VCaP (cell line): ENCODE results near the gene HSPB9.

Experiments
- H3K27ac ChIP-seq: fragments of 450-650 bp; 2 replicates; pipeline ENCODE4 v1.5.1; 2017
- CTCF ChIP-seq: fragments of 450-650 bp; conservative IDR thresholded peaks from 2 replicates; pipeline ENCODE4 v1.5.1; 2017; ENCODE audit warnings: mild to moderate bottlenecking, moderate library complexity

HSPB9 gene

GRCh38 chr17:42112552-42113176, 9.9 kb upstream of the HSPB9 start, which contains the start of gene DHX58:
TSS of gene DHX58 (minus strand) at chr17:42112714. CDS start at chr17:42111892, 822 bp downstream.
- peak within 1 kb of the TSS; percentile 56 for H3K27ac ChIP-seq

GRCh38 chr17:42113293-42114069, 9.1 kb upstream of the HSPB9 start:
- TF ChIP-seq CTCF, result no peak
- H3K27ac ChIP-seq, result peak overlapping the region; percentile 56

More at GRCh38 chr17:42112552-42113176, 9.9 kb upstream of the HSPB9 start, which contains the start of gene DHX58:
- no peak for TF ChIP-seq CTCF

- TF ChIP-seq CTCF, result no peak
- H3K27ac ChIP-seq, result no peak overlapping the region
Measured at GRCh38 chr17:42114118-42114517, 8.5 kb upstream of the HSPB9 start.

GRCh38 chr17:42116705-42117396, 5.8 kb upstream of the HSPB9 start:
- no peak overlapping the region for H3K27ac ChIP-seq
- TF ChIP-seq CTCF, result peak; percentile 79

- TF ChIP-seq CTCF, result no peak
- no peak overlapping the region for H3K27ac ChIP-seq
Measured at GRCh38 chr17:42117397-42118125, 5.0 kb upstream of the HSPB9 start.

- H3K27ac ChIP-seq, result no peak overlapping the region
- TF ChIP-seq CTCF, result no peak
Measured at GRCh38 chr17:42118126-42118510, 4.5 kb upstream of the HSPB9 start.
